AG10803 (cell line): ENCODE results near the gene GPSM1.

Source experiments
- DNase-seq: peaks from one replicate; pipeline ENCODE4 v3.0.0; 2010; ENCODE audit warnings: low read depth
- H3K4me3 ChIP-seq: 2 replicates; pipeline ENCODE4 v1.5.1; 2011; ENCODE audit warnings: mild to moderate bottlenecking, low read length, control low read depth
- TF ChIP-seq, protein P1 (sequence below): conservative IDR thresholded peaks from 2 replicates; pipeline ENCODE4 v1.5.1; 2011; ENCODE audit warnings: mild to moderate bottlenecking, low read length, control low read depth, inconsistent platforms

The GPSM1 gene

DNA sequence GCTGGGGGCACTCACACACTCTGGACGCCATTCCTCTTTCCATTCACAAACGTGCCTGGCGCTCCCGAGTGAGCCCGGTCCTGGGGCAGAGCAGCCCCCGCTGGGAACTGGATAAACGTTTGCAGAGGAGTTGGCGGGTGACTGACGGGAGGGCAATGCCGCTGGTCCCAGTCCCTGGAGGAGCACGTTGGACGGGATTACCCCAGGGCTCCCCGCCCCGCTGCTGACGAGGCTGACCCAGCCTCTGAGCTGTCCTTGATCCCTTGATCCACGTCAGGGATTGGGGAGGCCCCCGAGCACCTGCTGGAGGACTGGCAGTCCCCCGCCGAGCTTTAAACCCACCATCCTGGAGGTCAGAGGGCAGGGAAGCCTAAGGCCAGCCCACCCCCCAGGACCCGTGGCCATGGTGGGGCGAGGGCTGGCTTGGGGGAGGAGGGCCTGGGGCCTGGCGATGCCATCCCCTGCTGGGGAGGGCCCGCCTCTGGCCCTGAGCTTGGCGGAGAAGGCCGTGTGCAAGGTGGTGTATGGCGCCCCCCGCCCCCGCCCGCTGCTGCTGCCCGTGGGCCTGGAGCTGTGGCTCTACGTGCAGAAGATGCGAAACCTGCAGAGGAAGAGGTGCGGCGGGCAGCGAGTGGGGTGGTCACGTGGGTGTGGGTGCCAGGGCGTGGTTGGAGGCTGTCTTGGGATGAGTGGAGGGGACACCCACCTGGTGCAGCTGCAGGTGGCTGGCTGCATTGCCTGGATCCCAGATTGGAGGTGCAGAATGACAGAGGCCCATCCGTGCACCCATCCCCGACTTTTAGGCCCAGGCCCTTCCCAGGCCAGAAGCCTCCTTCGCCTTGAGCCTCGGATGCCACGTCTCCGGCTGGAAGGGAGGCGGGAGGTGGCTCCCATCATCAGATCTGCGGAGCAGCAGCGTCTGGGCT lies 4.5 kb downstream of the GPSM1 start:
- TF ChIP-seq, protein P1, sequence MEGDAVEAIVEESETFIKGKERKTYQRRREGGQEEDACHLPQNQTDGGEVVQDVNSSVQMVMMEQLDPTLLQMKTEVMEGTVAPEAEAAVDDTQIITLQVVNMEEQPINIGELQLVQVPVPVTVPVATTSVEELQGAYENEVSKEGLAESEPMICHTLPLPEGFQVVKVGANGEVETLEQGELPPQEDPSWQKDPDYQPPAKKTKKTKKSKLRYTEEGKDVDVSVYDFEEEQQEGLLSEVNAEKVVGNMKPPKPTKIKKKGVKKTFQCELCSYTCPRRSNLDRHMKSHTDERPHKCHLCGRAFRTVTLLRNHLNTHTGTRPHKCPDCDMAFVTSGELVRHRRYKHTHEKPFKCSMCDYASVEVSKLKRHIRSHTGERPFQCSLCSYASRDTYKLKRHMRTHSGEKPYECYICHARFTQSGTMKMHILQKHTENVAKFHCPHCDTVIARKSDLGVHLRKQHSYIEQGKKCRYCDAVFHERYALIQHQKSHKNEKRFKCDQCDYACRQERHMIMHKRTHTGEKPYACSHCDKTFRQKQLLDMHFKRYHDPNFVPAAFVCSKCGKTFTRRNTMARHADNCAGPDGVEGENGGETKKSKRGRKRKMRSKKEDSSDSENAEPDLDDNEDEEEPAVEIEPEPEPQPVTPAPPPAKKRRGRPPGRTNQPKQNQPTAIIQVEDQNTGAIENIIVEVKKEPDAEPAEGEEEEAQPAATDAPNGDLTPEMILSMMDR: no peak
- DNase-seq: no peak
- no peak overlapping the region for H3K4me3 ChIP-seq

DNA sequence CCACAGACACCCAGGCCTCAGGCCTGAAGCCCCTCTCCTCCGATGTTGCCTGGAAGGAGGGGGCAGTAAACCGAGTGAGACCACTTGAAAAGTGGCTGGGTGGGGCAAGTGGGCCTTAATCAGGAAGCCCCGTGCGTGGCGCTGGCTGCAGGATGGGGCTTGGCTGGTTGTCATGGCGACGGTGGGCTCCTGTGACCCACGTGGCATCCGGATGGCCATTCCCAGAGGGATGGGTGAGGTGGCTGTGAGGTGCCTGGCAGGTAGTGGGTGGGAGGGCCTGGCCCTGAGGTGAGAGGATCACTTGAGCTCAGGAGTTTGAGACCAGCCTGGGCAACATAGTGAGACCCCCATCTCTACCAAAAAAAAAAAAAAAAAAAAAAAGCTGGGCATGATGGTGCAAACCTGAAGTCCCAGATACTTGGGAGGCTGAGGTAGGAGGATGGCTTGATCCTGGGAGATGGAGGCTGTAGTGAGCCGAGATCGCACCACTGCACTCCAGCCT lies 5.2 kb downstream of the GPSM1 start:
- TF ChIP-seq, protein P1: no peak
- H3K4me3 ChIP-seq: no peak overlapping the region
- DNase-seq: no peak

DNA sequence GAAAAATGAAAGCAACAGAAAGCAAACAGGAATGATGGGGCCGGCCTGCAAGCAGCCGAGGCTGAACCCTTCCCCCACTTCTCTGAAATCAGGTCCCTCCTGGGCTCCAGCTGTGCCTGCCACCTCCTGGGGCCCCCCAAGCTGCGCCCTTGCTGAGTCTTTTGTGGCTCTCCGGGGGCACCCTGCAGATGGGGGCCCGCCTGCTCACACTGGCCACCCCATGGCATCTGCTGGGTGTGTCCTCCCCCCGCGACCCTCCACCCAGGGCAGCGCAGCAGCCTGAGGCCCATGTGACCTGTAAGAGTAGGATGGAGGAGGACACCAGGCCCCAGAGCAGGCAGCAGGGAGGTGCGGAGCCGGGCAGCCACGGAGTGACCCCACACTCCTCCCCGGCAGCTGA lies 5.7 kb downstream of the GPSM1 start:
- TF ChIP-seq, protein P1: no peak
- H3K4me3 ChIP-seq: no peak overlapping the region
- no peak for DNase-seq

DNA sequence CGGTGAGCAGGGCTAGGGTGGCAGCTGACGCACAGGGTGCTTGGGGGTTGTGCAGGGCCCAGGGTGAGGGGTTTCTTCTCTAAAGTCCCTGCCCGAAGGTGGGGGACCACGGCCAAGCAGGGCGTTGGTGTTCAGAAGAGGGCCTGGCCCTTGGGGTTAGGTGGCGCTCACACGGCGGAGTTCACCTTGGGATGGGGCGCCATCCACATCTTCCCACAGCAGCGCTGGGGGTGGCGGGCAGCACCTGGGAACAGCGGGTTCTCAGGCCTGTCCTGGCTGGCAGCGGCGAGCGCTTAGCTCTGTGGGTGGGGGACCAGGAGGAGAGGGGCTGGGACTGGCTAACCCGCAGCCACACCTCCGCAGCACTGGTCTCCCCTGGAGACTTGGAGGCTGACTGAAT lies 6.1 kb downstream of the GPSM1 start:
- no peak overlapping the region for H3K4me3 ChIP-seq
- TF ChIP-seq, protein P1: no peak
- DNase-seq: no peak

DNA sequence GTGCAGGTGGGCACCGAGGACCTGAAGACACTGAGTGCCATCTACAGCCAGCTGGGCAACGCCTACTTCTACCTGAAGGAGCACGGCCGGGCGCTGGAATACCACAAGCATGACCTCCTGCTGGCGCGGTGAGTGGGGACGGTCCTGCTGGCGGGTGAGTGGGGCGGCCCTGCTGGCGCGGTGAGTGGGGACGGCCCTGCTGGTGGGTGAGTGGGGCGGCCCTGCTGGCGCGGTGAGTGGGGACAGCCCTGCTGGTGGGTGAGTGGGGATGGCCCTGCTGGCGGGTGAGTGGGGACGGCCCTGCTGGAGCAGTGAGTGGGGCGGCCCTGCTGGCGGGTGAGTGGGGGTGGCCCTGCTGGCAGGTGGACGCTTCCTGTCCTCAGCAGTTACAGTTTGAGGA lies 7.2 kb downstream of the GPSM1 start:
- H3K4me3 ChIP-seq: no peak overlapping the region
- TF ChIP-seq, protein P1: no peak
- no peak for DNase-seq

DNA sequence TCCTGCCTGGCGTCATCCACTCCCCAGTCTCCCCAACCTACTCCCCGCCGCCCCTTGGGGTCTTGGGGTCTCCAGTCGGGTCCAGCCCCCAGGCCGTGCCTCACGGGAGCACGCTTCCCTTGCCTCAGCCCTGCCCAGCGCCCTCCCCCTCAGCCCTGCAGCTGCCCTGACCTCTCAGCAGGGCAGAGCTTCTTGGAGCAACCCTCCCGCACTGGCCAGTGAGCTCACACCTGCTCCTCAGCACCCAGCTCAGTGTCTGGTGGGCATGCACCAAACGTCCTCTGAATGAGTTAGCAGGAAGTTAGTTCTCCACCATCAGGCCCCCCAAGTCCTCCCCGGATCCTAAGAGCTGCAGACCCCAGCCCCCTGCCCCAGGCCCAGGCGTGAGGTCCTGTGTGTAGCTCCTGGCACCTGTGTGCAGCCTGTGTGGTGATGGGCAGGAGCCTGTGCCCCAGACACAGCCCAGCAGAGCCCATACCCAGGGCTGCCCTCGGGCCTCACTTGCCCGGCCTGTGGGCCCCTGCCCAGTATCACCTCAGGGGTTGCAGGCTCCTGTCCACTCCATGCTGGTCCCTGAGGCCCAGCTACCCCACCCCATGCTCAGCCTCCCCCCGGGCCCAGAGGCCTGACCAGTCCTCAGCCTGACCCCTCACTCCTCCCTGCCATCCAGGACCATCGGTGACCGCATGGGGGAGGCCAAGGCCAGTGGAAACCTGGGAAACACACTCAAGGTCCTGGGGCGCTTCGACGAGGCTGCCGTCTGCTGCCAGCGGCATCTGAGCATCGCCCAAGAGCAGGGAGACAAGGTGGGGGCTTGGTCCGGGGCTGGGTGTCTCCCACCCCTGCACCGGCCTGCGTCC lies 8.2 kb downstream of the GPSM1 start:
- TF ChIP-seq, protein P1: no peak
- no peak for DNase-seq
- no peak overlapping the region for H3K4me3 ChIP-seq
